Muscle of leg (tissue), 11 donors: ENCODE measurements around the gene HIBCH. TPM values are rescaled to one million over a fixed set of nuclear protein-coding genes. Genes with fewer than 3 reads are reported as not detected.
"Not testable (repeated sequence)": the region's sequence is repeated elsewhere in the genome, so short reads cannot be mapped to it uniquely, and the experiment has no call there.

Experiments used
- DNase-seq: peaks from one replicate; pipeline ENCODE4 v3.0.0; 2013
- H3K27ac ChIP-seq: one replicate; pipeline ENCODE4 v1.5.1; 2013; ENCODE audit warnings: mild to moderate bottlenecking, low read length, control low read depth
- H3K27me3 ChIP-seq: one replicate; pipeline ENCODE4 v1.6.1; 2013; ENCODE audit warnings: low read length; ENCODE audit not compliant: control insufficient read depth, insufficient read depth
- H3K36me3 ChIP-seq: one replicate; pipeline ENCODE4 v1.6.1; 2013; ENCODE audit warnings: low read length; ENCODE audit not compliant: control insufficient read depth, insufficient read depth
- H3K4me1 ChIP-seq: one replicate; pipeline ENCODE4 v1.6.1; 2013; ENCODE audit warnings: low read length; ENCODE audit not compliant: control insufficient read depth, insufficient read depth
- H3K4me3 ChIP-seq: one replicate; pipeline ENCODE4 v1.5.1; 2013; ENCODE audit warnings: low read length, control low read depth
- H3K9me3 ChIP-seq: replicated peaks from 2 replicates; pipeline ENCODE4 v1.6.1; 2013; ENCODE audit warnings: low read depth, low read length; ENCODE audit not compliant: control insufficient read depth
- WGBS: methylation state at CpG from one replicate; pipeline ENCODE4 v1.1.5; 2013; ENCODE audit warnings: missing lambda C conversion rate; ENCODE audit not compliant: insufficient coverage; 5-methylcytosine and 5-hydroxymethylcytosine counted together
- polyA plus RNA-seq, 8 donors: library from polyadenylated mRNA; unstranded; fragments of 120-200 nt; gene quantifications; one replicate each; pipeline versions ENCODE4 v1.2.1 to v1.2.3, GENCODE V29; 2013; ENCODE audit warnings: inconsistent platforms in 1 of 8, low replicate concordance in 1 of 8; ENCODE audit not compliant: insufficient read length in 8 of 8, insufficient read depth in 1 of 8
- total RNA-seq: library from RNA; stranded (reverse); fragments of 120-200 nt; gene quantifications from one replicate; pipeline ENCODE4 v1.2.4, GENCODE V29; 2013

HIBCH gene
- total and polyA plus RNA-seq, 9 donors: 21.5 to 39.6 (median 30.0) TPM

DNA sequence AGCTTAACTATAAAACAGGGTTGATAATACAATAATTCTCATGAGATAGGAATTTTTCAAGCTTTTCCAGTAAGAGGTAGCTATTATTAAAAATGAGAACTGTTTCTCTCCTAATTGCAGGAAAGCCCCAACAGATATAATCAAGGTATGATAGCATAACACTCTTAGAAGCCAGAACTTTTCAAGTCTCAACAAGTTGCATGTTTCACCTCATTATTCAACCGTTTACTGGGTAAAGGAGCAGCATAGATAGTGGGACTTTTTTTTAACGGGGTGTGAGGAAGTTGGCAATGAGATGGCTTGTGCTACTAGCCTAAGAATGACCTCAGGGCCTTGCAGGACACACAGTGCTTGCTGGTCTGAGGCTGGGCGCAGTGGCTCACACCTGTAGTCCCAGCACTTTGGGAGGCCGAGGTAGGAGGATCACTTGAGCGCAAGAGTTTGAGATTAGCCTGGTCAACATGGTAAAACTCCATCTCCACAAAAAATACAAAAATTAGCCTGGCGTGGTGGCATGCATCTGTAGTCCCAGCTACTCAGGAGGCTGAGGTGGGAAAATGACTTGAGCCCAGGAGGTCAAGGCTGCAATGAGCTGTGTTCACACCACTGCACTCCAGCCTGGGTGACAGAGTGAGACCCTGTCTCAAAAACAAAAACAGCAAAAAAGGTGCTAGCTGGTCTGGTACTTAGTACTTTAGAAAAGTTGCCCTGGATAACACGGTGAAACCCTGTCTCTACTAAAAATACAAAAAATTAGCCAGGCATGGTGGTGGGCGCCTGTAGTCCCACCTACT lies 39.2 kb upstream of the HIBCH start:
- not testable (repeated sequence) for DNase-seq, H3K4me3 ChIP-seq, H3K36me3 ChIP-seq, H3K9me3 ChIP-seq, H3K27me3 ChIP-seq
- peaks cover 16% of the 10 kb centered on the region for H3K4me1 ChIP-seq
- peak overlapping the region; percentile 73 for H3K27ac ChIP-seq
- 80% methylated on average over 1 of the region's 8 CpGs for WGBS

DNA sequence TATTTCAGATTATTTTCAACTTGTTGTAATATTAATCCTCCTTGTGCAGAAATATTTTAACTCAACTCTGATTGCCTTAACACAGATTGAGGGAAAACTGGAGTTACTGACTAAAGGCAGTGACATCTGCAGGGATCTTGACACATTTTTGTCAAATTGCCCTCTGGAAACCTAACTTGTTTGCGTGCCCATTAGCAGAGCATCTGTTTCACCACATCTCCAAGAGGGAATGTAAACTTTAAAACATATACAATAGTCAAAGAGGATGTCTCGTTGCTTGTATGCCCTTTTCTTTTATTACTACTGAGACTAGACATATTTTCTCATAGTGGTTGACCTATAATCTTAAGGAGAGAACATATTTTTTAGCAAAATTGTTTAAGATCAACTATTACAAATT lies 38.0 kb upstream of the HIBCH start:
- Histone ChIP-seq H3K36me3 (peaks cover 2% of the 10 kb centered on the region), H3K4me3 (no peak overlapping the region), H3K27me3 (no peaks in the 10 kb centered on the region), H3K9me3 (no peaks in the 10 kb centered on the region), H3K4me1 (peaks cover 16% of the 10 kb centered on the region), H3K27ac (no peak overlapping the region)
- WGBS: no CpG with 5 or more reads among the region's 2 CpGs
- DNase-seq: peak; percentile 55

DNA sequence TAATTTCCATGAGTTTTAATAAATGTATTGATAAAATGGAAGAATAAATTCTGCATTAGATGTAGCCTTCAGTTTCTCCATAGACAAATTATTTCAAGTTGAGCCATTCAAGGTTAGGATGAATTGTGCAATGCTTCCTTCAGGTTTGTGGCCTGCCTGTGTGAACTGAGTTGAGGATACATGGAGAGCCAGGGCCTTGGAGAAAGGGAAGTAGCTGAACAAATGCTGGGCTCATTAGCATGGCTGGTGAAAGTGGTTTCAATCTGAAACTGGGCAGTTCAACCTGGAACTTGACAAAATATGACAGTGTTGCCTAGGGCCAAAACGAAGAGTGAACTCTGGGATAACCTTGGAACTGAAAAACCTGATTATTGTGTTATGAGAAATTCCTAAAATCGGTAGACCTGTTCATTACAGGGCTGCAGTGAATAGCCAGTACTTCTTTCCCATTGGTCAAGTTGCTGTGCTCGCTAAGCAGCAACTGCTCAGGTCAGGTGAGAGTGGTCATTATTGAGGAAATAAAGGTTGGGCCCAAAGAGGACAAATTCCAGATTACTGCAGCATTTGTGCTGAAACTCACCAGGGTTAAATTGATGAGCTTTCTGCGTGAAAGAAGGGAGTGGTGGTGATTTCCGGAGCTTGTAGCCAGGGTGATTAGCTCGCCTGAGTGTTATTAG lies 36.5 kb upstream of the HIBCH start:
- H3K9me3 ChIP-seq: no peaks in the 10 kb centered on the region
- no peak for DNase-seq
- peaks cover 2% of the 10 kb centered on the region for H3K36me3 ChIP-seq
- no peak overlapping the region for H3K4me3 ChIP-seq
- 61% methylated on average over 5 of the region's 6 CpGs for WGBS
- no peak overlapping the region for H3K27ac ChIP-seq
- no peaks in the 10 kb centered on the region for H3K27me3 ChIP-seq
- peaks cover 16% of the 10 kb centered on the region for H3K4me1 ChIP-seq

DNA sequence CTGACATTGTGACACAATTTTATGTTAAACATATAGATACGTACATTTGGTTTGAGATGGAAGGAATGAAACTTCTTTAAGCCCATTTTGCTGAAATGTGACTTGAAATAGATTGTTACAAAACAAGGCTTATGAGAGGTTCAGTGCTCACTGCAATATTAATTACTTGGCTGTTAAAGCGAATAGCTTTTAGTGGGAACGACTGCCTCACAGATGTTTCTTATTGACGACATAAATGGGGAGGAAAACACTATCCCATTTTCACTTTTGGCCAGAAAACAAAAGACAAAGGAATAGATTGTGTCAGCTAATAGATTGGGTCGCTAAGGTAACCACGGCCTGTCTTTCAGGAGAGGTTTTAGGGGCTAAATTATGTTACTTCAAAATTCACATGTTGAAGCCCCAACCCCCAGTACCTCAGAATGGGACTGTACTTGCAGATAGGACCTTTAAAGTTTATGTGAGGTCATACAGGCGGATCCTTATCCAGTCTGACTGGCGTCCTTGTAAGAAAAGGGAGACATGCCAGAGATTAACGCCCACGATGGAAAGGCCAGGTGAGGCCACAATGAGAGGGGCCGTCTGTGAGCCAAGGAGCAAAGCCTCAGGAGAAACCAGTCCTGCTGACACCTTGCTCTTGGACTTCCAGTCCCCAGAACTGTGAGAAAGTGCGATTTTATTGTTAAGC lies 34.5 kb upstream of the HIBCH start:
- H3K27ac ChIP-seq: no peak overlapping the region
- no peaks in the 10 kb centered on the region for H3K9me3 ChIP-seq
- H3K4me3 ChIP-seq: no peak overlapping the region
- peaks cover 12% of the 10 kb centered on the region for H3K4me1 ChIP-seq
- DNase-seq: peak; percentile 36
- peaks cover 2% of the 10 kb centered on the region for H3K36me3 ChIP-seq
- WGBS: 33% methylated on average over 5 of the region's 12 CpGs
- H3K27me3 ChIP-seq: no peaks in the 10 kb centered on the region

DNA sequence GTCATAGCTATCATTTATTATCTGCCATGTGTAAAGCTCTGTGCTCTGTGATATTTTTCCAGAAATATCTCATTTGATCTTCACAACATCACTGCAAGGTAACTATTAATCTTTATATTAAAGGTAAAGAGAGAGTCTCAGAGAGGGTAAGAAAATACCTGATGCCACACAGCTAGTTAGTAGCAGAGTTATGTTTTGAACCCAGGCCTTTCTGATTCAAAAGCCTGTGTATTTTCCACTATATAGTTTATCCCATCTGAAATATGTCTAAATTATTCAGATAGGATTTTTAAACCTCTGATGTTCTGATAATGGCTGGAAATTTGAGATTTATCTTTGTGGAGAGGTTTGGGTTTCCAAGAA lies 33.9 kb upstream of the HIBCH start:
- Histone ChIP-seq H3K36me3 (peaks cover 2% of the 10 kb centered on the region), H3K27me3 (no peaks in the 10 kb centered on the region), H3K4me1 (peaks cover 8% of the 10 kb centered on the region), H3K4me3 (no peak overlapping the region), H3K9me3 (no peaks in the 10 kb centered on the region), H3K27ac (no peak overlapping the region)
- no peak for DNase-seq

DNA sequence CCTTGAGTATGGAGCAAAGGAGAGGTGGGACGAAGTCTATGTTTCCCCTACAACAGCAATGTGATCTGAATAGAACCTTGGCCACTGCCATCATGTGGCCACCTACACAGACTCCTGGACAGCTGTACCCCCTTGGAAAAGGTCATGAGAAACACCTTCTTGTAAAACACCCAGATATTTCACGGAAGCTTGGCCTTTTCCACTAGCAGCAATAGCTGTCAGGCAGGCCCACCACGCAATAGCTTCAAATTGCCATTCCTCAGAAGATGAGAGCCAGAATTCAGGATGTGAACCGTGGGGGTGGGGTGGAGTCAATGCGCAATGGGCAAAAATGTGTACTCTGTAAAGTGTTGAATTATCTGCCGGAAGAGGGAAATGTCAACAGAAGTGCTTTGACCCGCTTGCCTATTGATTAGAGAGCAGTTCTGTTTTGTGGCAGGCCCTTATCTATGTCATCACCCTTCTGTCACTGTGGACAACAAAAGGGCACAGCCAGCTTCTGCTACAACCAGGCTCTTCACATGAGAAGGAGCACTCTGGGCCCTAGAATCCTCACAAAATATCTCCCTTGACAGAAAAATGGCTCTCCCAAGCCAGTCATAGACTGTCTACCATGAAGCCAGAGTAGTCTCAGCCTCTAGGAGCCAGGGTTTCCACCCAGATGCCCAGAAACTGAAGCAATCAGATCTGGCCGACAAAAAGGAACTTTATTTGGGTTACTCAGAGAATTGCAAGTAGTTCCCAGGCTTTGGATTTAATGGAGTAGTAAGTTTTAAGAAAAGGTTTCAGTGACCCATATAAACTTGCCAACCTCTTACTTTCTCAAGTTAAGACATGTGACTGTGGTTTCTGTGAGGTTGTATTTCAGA lies 33.3 kb upstream of the HIBCH start:
- WGBS: 81% methylated on average over 6 of the region's 8 CpGs
- H3K4me1 ChIP-seq: peaks cover 8% of the 10 kb centered on the region
- H3K4me3 ChIP-seq: no peak overlapping the region
- DNase-seq: no peak
- no peaks in the 10 kb centered on the region for H3K9me3 ChIP-seq
- no peaks in the 10 kb centered on the region for H3K27me3 ChIP-seq
- no peak overlapping the region for H3K27ac ChIP-seq
- peaks cover 2% of the 10 kb centered on the region for H3K36me3 ChIP-seq

DNA sequence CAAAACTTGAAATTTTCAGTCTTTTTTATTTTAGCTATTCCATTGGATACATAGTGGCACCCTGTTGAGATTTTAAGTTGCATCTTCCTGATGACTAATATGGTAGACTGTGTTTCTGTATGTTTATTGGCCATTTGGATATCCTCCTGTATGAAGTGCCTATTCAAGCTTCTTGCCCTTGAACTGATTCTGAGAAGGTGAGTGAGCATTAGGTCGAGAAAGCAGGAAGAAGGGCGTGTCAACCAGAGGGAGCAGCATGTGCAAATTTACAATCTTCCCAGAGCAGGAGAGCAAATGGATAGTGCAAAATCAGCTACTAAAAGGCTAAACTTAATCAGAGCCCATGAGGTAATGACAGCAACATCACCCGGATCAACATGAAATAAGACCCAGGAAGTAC lies 32.3 kb upstream of the HIBCH start:
- 40% methylated on average over 1 of the region's 3 CpGs for WGBS
- peaks cover 2% of the 10 kb centered on the region for H3K36me3 ChIP-seq
- peaks cover 8% of the 10 kb centered on the region for H3K4me1 ChIP-seq
- no peak overlapping the region for H3K27ac ChIP-seq
- no peaks in the 10 kb centered on the region for H3K9me3 ChIP-seq
- no peaks in the 10 kb centered on the region for H3K27me3 ChIP-seq
- no peak for DNase-seq
- H3K4me3 ChIP-seq: no peak overlapping the region

DNA sequence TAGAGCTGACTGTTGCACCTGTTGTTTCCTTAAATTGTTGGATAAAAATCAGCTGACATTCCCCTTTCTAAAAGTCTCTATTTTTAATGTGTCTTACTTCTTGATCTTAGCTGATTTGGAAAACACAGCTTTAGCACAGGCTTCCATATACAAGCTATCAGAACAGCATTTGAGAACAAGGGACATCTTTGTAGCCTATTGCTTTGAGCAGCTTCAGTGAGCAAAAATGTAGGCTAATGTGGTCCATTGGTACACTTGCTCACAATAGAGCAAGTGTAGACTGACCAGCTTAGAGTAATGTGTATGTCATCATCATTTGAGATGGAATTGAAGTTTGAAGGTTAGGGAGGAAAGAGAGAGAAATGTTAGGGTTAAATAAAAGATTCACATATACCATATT lies 30.7 kb upstream of the HIBCH start:
- H3K4me1 ChIP-seq: peaks cover 3% of the 10 kb centered on the region
- no peak overlapping the region for H3K4me3 ChIP-seq

DNA sequence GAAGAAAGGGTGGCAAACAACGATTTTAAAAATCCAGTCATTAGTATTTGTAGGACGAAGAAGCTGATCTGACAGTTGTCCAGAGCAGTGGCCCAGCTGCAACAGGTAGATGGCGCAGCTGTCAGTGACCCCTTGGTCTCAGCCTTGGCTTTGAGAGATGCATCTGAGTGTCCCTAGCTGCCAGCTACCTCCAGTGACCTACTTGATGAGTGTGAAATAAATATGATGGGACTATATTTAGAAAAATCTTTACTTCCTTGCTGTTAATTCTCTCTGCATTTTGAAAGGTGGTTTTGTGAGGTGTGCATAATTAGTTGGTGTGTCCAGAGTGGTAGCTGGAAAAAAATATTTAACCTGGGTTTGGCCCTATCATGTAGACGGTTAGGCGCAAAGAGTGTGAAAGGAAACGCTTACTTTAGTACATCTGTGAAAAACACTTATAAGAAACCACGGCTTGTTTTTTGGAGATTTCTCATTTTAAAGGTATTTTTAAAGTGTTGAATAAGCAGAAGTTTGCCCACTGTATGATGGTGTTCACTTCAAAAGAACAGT lies 24.7 kb upstream of the HIBCH start:
- peak overlapping the region; percentile 76 for H3K27ac ChIP-seq
- no peaks in the 10 kb centered on the region for H3K9me3 ChIP-seq
- no peaks in the 10 kb centered on the region for H3K36me3 ChIP-seq
- peak overlapping the region; percentile 77 for H3K4me3 ChIP-seq
- DNase-seq: peak; percentile 77
- peaks cover 13% of the 10 kb centered on the region for H3K4me1 ChIP-seq
- WGBS: 14% methylated on average over 3 of the region's 7 CpGs
- H3K27me3 ChIP-seq: no peaks in the 10 kb centered on the region

More for the DNA sequence above, 30.7 kb upstream of the HIBCH start:
- Histone ChIP-seq H3K36me3 (peaks cover 2% of the 10 kb centered on the region), H3K27me3 (no peaks in the 10 kb centered on the region), H3K27ac (no peak overlapping the region), H3K9me3 (no peaks in the 10 kb centered on the region)
- DNase-seq: no peak
